ENCODE results near the gene MAP3K20. TPM values are rescaled to one million over a fixed set of nuclear protein-coding genes. Genes with fewer than 3 reads are reported as not detected.

The MAP3K20 gene
- total and polyA plus RNA-seq, 2 experiments from 2014 or later, result 7.6 to 9.6 TPM

DNA sequence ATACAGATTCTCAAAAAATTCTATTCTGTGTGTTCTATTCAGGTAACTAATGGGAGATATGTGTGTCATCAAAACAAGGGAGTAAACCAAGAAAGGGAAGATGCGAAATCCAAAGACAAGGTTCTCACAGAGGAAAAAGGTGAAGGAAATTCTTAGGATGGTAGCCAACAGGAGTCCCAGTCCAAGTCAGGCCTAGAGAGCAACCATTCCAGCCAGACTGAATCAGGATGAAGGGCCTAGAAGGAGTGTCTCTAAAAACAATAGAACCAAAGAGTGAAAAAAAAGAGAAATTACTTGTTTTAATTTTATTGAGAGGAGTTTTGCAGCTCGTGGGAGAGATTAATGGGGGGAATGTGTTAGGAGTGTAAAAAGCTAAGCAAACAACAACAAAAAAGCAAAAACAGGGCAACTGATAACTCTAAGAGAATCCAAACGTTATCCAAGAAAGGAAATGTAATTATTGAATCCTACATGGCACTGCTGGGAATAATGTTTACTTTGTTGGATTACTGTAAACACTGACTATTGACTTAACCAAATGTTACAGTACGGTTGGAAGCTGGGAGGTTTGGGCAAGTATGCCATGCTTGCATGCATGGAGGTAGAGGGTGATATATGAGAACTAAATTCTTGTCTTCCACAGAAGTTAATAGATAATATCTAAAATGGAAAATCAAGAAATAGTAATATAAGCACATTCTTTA lies 12.3 kb downstream of the MAP3K20 start (continued):
- TF ChIP-seq, protein P1, sequence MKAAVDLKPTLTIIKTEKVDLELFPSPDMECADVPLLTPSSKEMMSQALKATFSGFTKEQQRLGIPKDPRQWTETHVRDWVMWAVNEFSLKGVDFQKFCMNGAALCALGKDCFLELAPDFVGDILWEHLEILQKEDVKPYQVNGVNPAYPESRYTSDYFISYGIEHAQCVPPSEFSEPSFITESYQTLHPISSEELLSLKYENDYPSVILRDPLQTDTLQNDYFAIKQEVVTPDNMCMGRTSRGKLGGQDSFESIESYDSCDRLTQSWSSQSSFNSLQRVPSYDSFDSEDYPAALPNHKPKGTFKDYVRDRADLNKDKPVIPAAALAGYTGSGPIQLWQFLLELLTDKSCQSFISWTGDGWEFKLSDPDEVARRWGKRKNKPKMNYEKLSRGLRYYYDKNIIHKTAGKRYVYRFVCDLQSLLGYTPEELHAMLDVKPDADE (IDR thresholded peaks at IDR 0.05), result no peak

DNA sequence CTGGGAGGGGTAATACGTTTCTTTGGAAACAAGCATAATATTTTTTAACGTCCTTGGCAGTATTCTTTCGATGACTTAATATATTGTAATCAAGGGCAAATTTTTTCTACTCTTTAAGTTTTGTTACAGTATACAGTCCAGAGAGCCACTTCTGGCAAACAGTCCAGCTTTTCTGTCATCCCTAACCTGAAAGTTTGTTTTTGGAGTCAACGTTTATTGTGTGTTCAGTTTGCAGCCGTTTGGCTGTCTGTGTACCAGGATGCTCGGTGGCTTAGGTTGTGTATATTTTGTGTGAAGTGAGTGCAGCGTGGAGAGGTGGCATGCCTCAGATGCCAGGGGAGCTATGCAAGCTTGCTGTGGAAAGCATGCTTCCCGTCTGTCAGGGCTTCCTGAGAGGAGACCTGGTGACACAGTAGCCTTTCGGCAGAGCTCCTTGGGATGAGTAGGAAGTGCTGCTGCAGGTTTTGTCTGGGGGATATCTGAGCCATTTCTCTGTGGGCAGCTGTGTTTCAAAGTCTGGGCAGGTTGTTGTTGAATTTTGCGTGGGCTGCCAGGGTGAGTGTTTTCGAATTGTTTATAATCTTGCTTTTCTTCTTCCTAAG lies 14.7 kb downstream of the MAP3K20 start:
- H3K27ac Mint-ChIP-seq, result peak overlapping the region; percentile 80

DNA sequence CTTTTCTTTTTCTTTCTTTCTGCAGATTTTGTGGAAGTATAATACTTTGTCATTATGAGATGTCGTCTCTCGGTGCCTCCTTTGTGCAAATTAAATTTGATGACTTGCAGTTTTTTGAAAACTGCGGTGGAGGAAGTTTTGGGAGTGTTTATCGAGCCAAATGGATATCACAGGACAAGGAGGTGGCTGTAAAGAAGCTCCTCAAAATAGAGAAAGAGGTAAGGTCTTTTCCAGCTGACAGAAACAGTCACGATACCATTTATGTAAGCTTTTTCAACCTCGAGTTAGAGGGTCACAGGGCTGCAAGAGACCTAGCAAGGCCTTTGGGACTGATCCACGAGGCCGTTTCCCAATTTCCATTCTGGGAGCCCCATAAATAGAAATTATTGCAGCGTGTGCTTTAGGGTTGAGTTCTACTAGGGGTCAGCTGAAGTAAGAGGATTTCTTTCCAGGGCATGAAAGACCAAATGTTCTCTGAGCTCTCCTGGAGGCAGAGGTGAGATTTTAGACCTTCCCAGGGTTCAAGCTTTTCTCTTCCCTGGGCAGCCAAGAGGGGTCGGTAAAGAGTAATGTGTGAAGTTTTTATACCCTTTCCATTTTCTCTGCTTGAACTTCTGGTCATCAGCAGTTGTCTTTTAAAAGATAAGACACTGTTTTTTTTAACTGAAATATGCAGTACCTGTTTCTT lies 15.5 kb downstream of the MAP3K20 start:
- H3K27ac Mint-ChIP-seq, result peak overlapping the region; percentile 80; the same call in 1 of the 2 replicates
- Histone ChIP-seq H3F3A (replicated peaks; ENCODE audit: low read depth) (no peaks in the 10 kb centered on the region), H3K27ac (ENCODE audit: low read depth) (no peak overlapping the region), H3K4me2 (no peak overlapping the region), H3K36me3 (ENCODE audit: insufficient read depth) (no peaks in the 10 kb centered on the region), H2AFZ (no peak overlapping the region), H3K4me1 (ENCODE audit: insufficient read depth) (peaks cover 5% of the 10 kb centered on the region; the same call in 1 of the 2 replicates), H3K9me2 (ENCODE audit: insufficient read depth) (no peaks in the 10 kb centered on the region), H3K79me2 (replicated peaks; ENCODE audit: insufficient read depth) (no peaks in the 10 kb centered on the region; the same call in 1 of the 2 replicates), H4K20me1 (replicated peaks; ENCODE audit: insufficient read depth) (no peaks in the 10 kb centered on the region), H3K4me3 (no peak overlapping the region), H3K27me3 (ENCODE audit: insufficient read depth) (no peaks in the 10 kb centered on the region)
- DNase-seq (ENCODE audit: low spot score) (peak; percentile 50), ATAC-seq (peak; percentile 80)
- no peak overlapping the region for H3K4me3 Mint-ChIP-seq
- H3K9me3 Mint-ChIP-seq, result no peaks in the 10 kb centered on the region; the same call in 2 of the 3 replicates
- H3K4me1 Mint-ChIP-seq, result peaks cover 23% of the 10 kb centered on the region
- no peaks in the 10 kb centered on the region for H3K27me3 Mint-ChIP-seq (ENCODE audit: insufficient read depth, low read depth, poor library complexity)
- TF ChIP-seq JUNB (IDR thresholded peaks at IDR 0.05; ENCODE audit: unreplicated experiment) (no peak), ZNF331 (CRISPR knock-in tag; IDR thresholded peaks at IDR 0.05; ENCODE audit: low read depth) (no peak), STAT1 (IDR thresholded peaks at IDR 0.05; ENCODE audit: unreplicated experiment) (no peak)
- TF ChIP-seq, protein P2, sequence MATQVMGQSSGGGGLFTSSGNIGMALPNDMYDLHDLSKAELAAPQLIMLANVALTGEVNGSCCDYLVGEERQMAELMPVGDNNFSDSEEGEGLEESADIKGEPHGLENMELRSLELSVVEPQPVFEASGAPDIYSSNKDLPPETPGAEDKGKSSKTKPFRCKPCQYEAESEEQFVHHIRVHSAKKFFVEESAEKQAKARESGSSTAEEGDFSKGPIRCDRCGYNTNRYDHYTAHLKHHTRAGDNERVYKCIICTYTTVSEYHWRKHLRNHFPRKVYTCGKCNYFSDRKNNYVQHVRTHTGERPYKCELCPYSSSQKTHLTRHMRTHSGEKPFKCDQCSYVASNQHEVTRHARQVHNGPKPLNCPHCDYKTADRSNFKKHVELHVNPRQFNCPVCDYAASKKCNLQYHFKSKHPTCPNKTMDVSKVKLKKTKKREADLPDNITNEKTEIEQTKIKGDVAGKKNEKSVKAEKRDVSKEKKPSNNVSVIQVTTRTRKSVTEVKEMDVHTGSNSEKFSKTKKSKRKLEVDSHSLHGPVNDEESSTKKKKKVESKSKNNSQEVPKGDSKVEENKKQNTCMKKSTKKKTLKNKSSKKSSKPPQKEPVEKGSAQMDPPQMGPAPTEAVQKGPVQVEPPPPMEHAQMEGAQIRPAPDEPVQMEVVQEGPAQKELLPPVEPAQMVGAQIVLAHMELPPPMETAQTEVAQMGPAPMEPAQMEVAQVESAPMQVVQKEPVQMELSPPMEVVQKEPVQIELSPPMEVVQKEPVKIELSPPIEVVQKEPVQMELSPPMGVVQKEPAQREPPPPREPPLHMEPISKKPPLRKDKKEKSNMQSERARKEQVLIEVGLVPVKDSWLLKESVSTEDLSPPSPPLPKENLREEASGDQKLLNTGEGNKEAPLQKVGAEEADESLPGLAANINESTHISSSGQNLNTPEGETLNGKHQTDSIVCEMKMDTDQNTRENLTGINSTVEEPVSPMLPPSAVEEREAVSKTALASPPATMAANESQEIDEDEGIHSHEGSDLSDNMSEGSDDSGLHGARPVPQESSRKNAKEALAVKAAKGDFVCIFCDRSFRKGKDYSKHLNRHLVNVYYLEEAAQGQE (IDR thresholded peaks at IDR 0.05; ENCODE audit: unreplicated experiment), result no peak
- TF ChIP-seq, protein P3, sequence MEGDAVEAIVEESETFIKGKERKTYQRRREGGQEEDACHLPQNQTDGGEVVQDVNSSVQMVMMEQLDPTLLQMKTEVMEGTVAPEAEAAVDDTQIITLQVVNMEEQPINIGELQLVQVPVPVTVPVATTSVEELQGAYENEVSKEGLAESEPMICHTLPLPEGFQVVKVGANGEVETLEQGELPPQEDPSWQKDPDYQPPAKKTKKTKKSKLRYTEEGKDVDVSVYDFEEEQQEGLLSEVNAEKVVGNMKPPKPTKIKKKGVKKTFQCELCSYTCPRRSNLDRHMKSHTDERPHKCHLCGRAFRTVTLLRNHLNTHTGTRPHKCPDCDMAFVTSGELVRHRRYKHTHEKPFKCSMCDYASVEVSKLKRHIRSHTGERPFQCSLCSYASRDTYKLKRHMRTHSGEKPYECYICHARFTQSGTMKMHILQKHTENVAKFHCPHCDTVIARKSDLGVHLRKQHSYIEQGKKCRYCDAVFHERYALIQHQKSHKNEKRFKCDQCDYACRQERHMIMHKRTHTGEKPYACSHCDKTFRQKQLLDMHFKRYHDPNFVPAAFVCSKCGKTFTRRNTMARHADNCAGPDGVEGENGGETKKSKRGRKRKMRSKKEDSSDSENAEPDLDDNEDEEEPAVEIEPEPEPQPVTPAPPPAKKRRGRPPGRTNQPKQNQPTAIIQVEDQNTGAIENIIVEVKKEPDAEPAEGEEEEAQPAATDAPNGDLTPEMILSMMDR (conservative IDR thresholded peaks at IDR 0.05; ENCODE audit: low read depth in 2 of 2), result peak; percentile 63 to 64
- H3K36me3 Mint-ChIP-seq (ENCODE audit: low read depth), result no peaks in the 10 kb centered on the region

More for the DNA sequence above, 14.7 kb downstream of the MAP3K20 start:
- H3K27me3 Mint-ChIP-seq (ENCODE audit: insufficient read depth, low read depth, poor library complexity), result no peaks in the 10 kb centered on the region
- no peaks in the 10 kb centered on the region for H3F3A ChIP-seq (replicated peaks; ENCODE audit: low read depth)
- H3K27ac ChIP-seq (ENCODE audit: low read depth), result no peak overlapping the region
- H3K4me1 ChIP-seq (ENCODE audit: insufficient read depth), result peaks cover 5% of the 10 kb centered on the region; the same call in 1 of the 2 replicates
- H3K36me3 Mint-ChIP-seq (ENCODE audit: low read depth), result no peaks in the 10 kb centered on the region
- no peaks in the 10 kb centered on the region for H3K27me3 ChIP-seq (ENCODE audit: insufficient read depth)
- DNase-seq (ENCODE audit: low spot score) (peak; percentile 37), ATAC-seq (peak; percentile 63)
- H3K79me2 ChIP-seq (replicated peaks; ENCODE audit: insufficient read depth), result no peaks in the 10 kb centered on the region; the same call in 1 of the 2 replicates
- H4K20me1 ChIP-seq (replicated peaks; ENCODE audit: insufficient read depth), result no peaks in the 10 kb centered on the region
- TF ChIP-seq ZNF331 (CRISPR knock-in tag; IDR thresholded peaks at IDR 0.05; ENCODE audit: low read depth) (no peak), EZH2phosphoT487 (IDR thresholded peaks at IDR 0.05; ENCODE audit: unreplicated experiment) (no peak)
- H2AFZ ChIP-seq, result no peak overlapping the region
- no peak overlapping the region for H3K4me2 ChIP-seq
- no peaks in the 10 kb centered on the region; the same call in 2 of the 3 replicates for H3K9me3 Mint-ChIP-seq
- no peaks in the 10 kb centered on the region for H3K9me2 ChIP-seq (ENCODE audit: insufficient read depth)
- H3K36me3 ChIP-seq (ENCODE audit: insufficient read depth), result no peaks in the 10 kb centered on the region
- no peak overlapping the region for H3K4me3 Mint-ChIP-seq
- H3K4me1 Mint-ChIP-seq, result peaks cover 23% of the 10 kb centered on the region
- H3K4me3 ChIP-seq, result no peak overlapping the region
